SU-DHL-6 (cell line): Measurements from ENCODE around the gene PDE7B.

ENCODE experiments used
- EZH2phosphoT487 ChIP-seq: fragments of 200-600 bp; sonication (generic), shearing (Covaris generic); conservative IDR thresholded peaks from 2 replicates; pipeline ENCODE4 v1.6.1; 2018; ENCODE audit warnings: mild to moderate bottlenecking, antibody characterized with exemption, low read length, moderate library complexity, mixed read lengths
- TF ChIP-seq, protein P1 (sequence below): fragments of 200-600 bp; sonication (generic); IDR thresholded peaks from one replicate; pipeline ENCODE4 v1.5.1; 2017; ENCODE audit warnings: antibody characterized with exemption, mild to moderate bottlenecking, low read length, moderate library complexity; ENCODE audit not compliant: insufficient read depth, poor library complexity, severe bottlenecking

DNA sequence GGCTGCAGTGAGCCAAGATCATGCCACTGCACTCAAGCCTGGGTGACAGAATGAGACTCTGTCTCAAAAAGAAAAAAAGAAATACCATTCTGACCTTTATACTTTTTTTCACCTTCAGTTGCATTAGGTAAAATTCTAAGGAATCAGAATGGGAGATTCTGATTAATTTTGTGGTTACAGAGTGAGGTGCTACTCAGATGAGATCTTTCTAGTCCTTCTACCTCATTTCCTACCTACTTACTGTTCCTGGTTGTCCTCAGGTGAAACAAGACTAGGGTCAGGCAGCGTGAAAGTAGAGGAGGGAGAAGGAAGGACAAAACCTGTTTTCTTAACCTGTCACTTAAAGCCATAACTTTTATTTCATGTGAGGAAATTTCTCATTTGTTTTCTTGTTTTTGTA lies 334.9 kb downstream of the PDE7B start:
- TF ChIP-seq, protein P1, sequence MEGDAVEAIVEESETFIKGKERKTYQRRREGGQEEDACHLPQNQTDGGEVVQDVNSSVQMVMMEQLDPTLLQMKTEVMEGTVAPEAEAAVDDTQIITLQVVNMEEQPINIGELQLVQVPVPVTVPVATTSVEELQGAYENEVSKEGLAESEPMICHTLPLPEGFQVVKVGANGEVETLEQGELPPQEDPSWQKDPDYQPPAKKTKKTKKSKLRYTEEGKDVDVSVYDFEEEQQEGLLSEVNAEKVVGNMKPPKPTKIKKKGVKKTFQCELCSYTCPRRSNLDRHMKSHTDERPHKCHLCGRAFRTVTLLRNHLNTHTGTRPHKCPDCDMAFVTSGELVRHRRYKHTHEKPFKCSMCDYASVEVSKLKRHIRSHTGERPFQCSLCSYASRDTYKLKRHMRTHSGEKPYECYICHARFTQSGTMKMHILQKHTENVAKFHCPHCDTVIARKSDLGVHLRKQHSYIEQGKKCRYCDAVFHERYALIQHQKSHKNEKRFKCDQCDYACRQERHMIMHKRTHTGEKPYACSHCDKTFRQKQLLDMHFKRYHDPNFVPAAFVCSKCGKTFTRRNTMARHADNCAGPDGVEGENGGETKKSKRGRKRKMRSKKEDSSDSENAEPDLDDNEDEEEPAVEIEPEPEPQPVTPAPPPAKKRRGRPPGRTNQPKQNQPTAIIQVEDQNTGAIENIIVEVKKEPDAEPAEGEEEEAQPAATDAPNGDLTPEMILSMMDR = no peak
- no peak for TF ChIP-seq EZH2phosphoT487
